Epithelial cell of proximal tubule (primary cell): Measurements from ENCODE around the gene ADAMTS3. TPM values are rescaled to one million over a fixed set of nuclear protein-coding genes. Genes with fewer than 3 reads are reported as not detected.

Experiments used
- DNase-seq: peaks from one replicate; pipeline ENCODE4 v3.0.0-alpha.2; 2011; ENCODE audit warnings: low read depth
- H3K4me3 ChIP-seq: 2 replicates; pipeline ENCODE4 v1.5.1; 2011; ENCODE audit warnings: low read depth, mild to moderate bottlenecking, low read length
- total RNA-seq: library from RNA; depleted of rRNA; stranded (reverse); fragments of >200 nt; gene quantifications from 2 replicates; pipeline ENCODE4 v1.2.3, GENCODE V29; 2015
- TF ChIP-seq, protein P1 (sequence below): conservative IDR thresholded peaks from 2 replicates; pipeline ENCODE4 v1.5.1; 2012; ENCODE audit warnings: low read depth, mild to moderate bottlenecking, low read length

The ADAMTS3 gene
- total RNA-seq, 1 donor from 2014 or later: 4.7 TPM

DNA sequence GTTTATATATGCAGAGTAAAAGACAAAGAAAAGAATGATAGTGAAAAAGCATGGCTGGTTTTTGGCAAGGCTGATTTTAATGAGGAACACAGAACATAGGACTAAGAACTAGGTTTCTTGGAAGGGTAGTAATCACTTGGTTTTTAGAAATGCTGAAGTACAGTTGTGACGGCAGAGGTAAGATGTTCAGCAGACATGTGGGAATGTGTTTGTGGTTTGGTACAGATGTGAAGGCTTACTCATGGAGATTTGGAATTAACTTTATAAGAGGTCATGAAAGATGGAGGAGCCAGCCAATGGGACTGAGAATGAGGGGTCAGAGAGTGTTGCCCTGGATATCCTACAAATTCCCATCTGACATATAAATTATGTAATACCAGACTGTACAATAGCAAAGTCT lies 293.6 kb downstream of the ADAMTS3 start:
- no peak overlapping the region for H3K4me3 ChIP-seq
- TF ChIP-seq, protein P1, sequence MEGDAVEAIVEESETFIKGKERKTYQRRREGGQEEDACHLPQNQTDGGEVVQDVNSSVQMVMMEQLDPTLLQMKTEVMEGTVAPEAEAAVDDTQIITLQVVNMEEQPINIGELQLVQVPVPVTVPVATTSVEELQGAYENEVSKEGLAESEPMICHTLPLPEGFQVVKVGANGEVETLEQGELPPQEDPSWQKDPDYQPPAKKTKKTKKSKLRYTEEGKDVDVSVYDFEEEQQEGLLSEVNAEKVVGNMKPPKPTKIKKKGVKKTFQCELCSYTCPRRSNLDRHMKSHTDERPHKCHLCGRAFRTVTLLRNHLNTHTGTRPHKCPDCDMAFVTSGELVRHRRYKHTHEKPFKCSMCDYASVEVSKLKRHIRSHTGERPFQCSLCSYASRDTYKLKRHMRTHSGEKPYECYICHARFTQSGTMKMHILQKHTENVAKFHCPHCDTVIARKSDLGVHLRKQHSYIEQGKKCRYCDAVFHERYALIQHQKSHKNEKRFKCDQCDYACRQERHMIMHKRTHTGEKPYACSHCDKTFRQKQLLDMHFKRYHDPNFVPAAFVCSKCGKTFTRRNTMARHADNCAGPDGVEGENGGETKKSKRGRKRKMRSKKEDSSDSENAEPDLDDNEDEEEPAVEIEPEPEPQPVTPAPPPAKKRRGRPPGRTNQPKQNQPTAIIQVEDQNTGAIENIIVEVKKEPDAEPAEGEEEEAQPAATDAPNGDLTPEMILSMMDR: no peak
- no peak for DNase-seq

DNA sequence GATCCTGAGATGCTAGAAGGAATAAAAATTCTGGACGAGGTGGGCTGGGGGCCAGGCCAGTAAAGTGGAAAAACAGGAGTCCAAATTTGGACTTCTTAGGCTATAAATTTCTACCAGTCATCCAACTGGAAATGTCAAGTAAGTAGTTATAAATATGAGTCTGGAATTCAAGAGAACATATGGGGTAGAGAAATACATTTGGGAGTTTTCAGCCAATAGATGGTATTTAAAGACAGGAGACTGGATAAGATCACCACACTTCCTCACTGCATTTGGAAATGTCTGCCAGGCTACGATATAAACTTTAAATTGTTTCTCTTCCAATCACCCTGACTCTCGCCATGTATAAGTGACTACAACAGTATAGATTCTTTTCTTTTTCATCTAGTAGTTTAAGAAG lies 294.8 kb downstream of the ADAMTS3 start:
- DNase-seq: no peak
- TF ChIP-seq, protein P1: no peak

DNA sequence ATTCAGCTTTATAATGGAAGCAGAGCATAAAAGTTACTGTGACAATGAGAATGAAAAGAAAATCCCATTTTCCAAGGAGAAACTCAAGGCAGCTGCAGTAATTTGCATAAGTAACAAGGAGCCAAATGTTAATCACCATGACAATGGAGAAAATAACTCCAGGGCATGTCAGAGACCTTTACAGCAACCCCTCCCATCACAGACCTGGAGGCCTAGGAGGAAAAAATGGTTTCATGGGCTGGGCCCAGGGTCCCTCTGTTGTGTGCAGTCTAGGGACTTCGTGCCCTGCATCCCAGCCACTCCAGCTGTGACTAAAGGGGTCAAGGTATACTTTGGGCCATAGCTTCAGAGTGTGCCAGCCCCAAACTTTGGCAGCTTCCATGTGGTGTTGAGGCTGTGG lies 313.8 kb downstream of the ADAMTS3 start:
- no peak for DNase-seq
- TF ChIP-seq, protein P1: no peak
- H3K4me3 ChIP-seq: no peak overlapping the region

More for the DNA sequence above, 294.8 kb downstream of the ADAMTS3 start:
- no peak overlapping the region for H3K4me3 ChIP-seq

DNA sequence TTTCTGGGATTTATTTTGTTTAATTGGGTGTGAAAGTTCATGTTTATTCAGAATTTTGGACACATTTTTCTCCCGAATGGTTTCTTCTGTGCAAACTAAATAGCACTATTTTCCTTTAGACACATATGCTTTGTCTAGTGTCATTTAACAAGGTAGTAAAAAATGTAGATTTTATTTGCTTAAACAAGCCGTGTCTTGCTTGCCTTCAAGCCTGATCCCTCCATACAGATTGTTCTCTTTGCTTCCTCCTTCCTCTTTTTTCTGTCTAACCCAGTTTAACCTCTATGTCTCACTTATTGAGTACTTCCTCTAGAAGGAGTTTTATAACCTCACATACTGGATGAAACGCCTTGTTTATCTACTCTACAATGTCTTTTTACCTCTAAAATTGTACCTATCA lies 325.4 kb downstream of the ADAMTS3 start:
- no peak for DNase-seq
- TF ChIP-seq, protein P1: no peak
- no peak overlapping the region for H3K4me3 ChIP-seq

DNA sequence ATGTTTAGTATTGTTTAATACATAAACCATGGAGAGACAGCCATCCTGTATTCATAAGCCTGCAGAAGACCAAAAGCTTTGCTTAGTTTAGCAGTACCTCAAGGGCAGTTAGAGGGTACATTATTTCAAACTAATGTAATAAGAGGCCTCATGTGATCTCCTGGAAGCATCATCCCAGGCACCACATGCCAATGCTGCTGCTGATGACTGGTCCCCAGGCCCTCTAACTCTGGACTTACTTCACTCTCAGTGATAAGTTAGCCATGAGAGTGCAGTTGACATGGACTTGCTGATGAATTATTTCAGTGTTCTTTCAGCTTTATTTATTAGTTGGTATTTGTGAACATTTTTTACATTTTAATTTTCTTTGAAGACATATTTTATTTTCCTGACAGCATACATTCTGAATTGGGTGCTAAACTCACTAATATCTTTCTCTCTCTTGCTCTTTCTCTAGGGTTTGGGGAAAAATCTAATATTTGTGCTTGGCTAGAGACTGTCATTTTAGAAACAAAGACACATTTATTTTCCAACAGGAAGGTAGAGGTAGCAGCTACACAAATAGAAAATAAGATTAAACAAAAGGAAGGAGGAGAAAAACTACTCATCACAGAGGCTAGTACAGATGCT lies 329.4 kb downstream of the ADAMTS3 start:
- TF ChIP-seq, protein P1: no peak
- no peak for DNase-seq
- no peak overlapping the region for H3K4me3 ChIP-seq
